Adipocyte (in vitro differentiated cells): ENCODE measurements around the gene CELF1.
"Not testable (repeated sequence)": the region's sequence is repeated elsewhere in the genome, so short reads cannot be mapped to it uniquely, and the experiment has no call there.

Experiments
- DNase-seq: peaks from one replicate; pipeline ENCODE4 v3.0.0-alpha.2; 2015; ENCODE audit warnings: low read depth
- H3K27me3 ChIP-seq: replicated peaks from 2 replicates; pipeline ENCODE4 v1.7.0; 2013; ENCODE audit warnings: mild to moderate bottlenecking, low read length, moderate library complexity; ENCODE audit not compliant: control insufficient read depth, insufficient read depth
- H3K36me3 ChIP-seq: 2 replicates; pipeline ENCODE4 v1.7.0; 2013; ENCODE audit warnings: low read length, mild to moderate bottlenecking, moderate library complexity; ENCODE audit not compliant: control insufficient read depth, insufficient read depth, severe bottlenecking
- H3K4me1 ChIP-seq: 2 replicates; pipeline ENCODE4 v1.7.0; 2013; ENCODE audit warnings: mild to moderate bottlenecking, low read length, moderate library complexity; ENCODE audit not compliant: control insufficient read depth, insufficient read depth
- H3K4me3 ChIP-seq: 2 replicates; pipeline ENCODE4 v1.7.0; 2013; ENCODE audit warnings: mild to moderate bottlenecking, low read length, moderate library complexity
- H3K9ac ChIP-seq: 2 replicates; pipeline ENCODE4 v1.7.0; 2013; ENCODE audit warnings: mild to moderate bottlenecking, low read length, moderate library complexity
- H3K9me3 ChIP-seq: 2 replicates; pipeline ENCODE4 v1.7.0; 2013; ENCODE audit warnings: mild to moderate bottlenecking, low read length, moderate library complexity; ENCODE audit not compliant: control insufficient read depth

CELF1 gene

DNA sequence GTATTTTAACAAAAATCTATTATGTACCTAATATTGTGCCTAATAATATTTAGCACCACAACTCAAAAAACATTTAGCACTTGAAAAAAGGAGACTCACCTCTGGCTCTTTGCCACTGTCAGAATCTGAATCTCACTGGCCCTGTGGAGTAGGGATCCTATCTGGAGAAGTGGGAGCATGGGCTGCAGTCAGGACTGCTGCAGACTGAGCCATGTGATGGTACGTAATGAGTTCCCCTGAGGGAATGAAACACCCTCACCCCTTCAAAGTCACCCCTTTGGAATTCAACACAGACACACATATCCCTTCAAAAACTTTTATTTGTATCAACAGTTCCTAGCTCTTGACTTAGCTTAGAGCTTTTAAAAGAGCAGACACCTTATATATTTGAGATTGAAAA, 19.0 kb upstream of the CELF1 start:
- Histone ChIP-seq H3K4me3 (no peak overlapping the region), H3K9me3 (no peaks in the 10 kb centered on the region), H3K9ac (peak overlapping the region; percentile 52), H3K27me3 (no peaks in the 10 kb centered on the region), H3K36me3 (peaks cover 44% of the 10 kb centered on the region), H3K4me1 (peaks cover 32% of the 10 kb centered on the region)
- peak; percentile 53 for DNase-seq

GRCh38 chr11:47571357-47571729, 18.4 kb upstream of the CELF1 start:
- H3K36me3 ChIP-seq: peaks cover 42% of the 10 kb centered on the region

DNA sequence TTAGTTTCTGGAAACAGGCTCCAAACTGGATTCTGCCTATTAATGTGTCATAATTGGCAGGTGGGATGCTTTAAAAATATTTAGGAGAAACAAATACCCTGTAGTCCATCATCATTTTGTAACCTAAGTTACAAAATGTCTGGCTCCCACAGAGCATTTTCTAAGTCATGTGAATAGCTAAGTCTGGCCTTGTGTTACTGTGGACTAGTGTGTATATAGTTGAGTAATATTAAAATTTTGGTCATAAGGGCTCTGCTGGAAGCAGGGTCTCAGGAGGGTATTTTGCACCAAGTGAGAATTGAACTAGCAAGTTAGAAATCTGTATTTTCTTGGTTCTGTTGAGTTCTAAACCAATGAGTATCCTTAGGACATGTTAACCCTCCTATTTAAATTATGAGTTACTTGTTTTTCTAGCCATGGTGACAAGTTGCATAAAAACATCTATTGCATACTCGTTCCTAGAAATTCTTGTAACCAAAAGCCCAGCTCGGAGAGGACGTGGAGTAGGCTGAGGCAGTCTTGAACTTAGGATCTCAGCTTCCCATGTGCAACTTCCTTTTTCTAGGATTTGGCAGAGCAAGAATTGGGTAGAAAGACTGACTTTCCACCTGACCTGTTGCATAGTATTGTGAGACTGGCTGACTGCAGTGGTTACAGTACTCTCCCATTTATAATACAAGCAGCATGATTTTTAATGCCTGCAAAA, 17.9 kb upstream of the CELF1 start:
- H3K27me3 ChIP-seq: no peaks in the 10 kb centered on the region
- DNase-seq: no peak
- H3K4me3 ChIP-seq: no peak overlapping the region
- peak overlapping the region; percentile 9 for H3K9ac ChIP-seq
- peaks cover 38% of the 10 kb centered on the region for H3K4me1 ChIP-seq
- no peaks in the 10 kb centered on the region for H3K9me3 ChIP-seq
- peaks cover 42% of the 10 kb centered on the region for H3K36me3 ChIP-seq

More at GRCh38 chr11:47571357-47571729, 18.4 kb upstream of the CELF1 start:
- no peaks in the 10 kb centered on the region for H3K9me3 ChIP-seq
- H3K4me1 ChIP-seq: peaks cover 37% of the 10 kb centered on the region
- H3K4me3 ChIP-seq: no peak overlapping the region
- H3K9ac ChIP-seq: peak overlapping the region; percentile 26
- no peak for DNase-seq
- no peaks in the 10 kb centered on the region for H3K27me3 ChIP-seq

GRCh38 chr11:47569646-47570045, 16.7 kb upstream of the CELF1 start:
- Histone ChIP-seq H3K9me3 (no peaks in the 10 kb centered on the region), H3K36me3 (peaks cover 39% of the 10 kb centered on the region)

GRCh38 chr11:47566149-47566698, 13.3 kb upstream of the CELF1 start:
- Histone ChIP-seq H3K27me3 (no peaks in the 10 kb centered on the region), H3K9me3 (no peaks in the 10 kb centered on the region), H3K9ac (peak overlapping the region; percentile 98), H3K4me3 (peak overlapping the region; percentile 97), H3K36me3 (peaks cover 8% of the 10 kb centered on the region), H3K4me1 (peaks cover 26% of the 10 kb centered on the region)
- no peak for DNase-seq

More at GRCh38 chr11:47569646-47570045, 16.7 kb upstream of the CELF1 start:
- no peaks in the 10 kb centered on the region for H3K27me3 ChIP-seq
- H3K4me1 ChIP-seq: peaks cover 42% of the 10 kb centered on the region
- H3K9ac ChIP-seq: no peak overlapping the region
- no peak overlapping the region for H3K4me3 ChIP-seq
- no peak for DNase-seq

GRCh38 chr11:47565340-47566148, 12.6 kb upstream of the CELF1 start, which contains the start of gene PTPMT1:
PTPMT1 (plus strand) TSS chr11:47565599; CDS start chr11:47565623, 24 bp downstream.
- H3K4me1 ChIP-seq: peaks cover 21% of the 10 kb centered on the region
- no peaks in the 10 kb centered on the region for H3K27me3 ChIP-seq
- peak within 1 kb of the TSS; percentile 98 for H3K9ac ChIP-seq
- no peaks in the 10 kb centered on the region for H3K9me3 ChIP-seq
- H3K36me3 ChIP-seq: peaks cover 8% of the 10 kb centered on the region
- peak within 1 kb of the TSS; percentile 97 for H3K4me3 ChIP-seq
- peak; percentile 90 for DNase-seq

- Histone ChIP-seq H3K9ac (peak overlapping the region; percentile 98), H3K36me3 (peaks cover 6% of the 10 kb centered on the region), H3K9me3 (no peaks in the 10 kb centered on the region), H3K27me3 (no peaks in the 10 kb centered on the region), H3K4me1 (peaks cover 21% of the 10 kb centered on the region), H3K4me3 (peak overlapping the region; percentile 97)
- no peak for DNase-seq
Observed at GRCh38 chr11:47564933-47565339, 12.0 kb upstream of the CELF1 start.

- H3K36me3 ChIP-seq, DNase-seq: not testable (repeated sequence)
Observed at GRCh38 chr11:47564366-47564765, 11.4 kb upstream of the CELF1 start.

DNA sequence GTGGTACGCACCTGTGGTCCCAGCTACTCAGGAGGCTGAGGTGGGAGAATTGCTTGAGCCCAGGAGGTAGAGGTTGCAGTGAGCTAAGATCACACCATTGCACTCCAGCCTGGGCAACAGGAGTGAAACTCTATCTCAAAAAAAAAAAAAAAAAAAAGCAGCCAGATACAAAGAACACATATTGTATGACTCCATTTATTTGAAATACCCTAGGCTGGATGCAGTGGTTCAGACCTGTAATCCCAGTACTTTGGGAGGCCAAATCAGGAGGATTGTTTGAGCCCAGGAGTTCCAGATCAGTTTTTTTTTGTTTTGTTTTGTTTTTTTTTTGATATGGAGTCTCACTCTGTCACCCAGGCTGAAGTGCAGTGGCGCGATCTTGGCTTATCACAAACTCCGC, 9.5 kb upstream of the CELF1 start:
- H3K36me3 ChIP-seq, H3K27me3 ChIP-seq, H3K9me3 ChIP-seq, DNase-seq, H3K4me3 ChIP-seq, H3K9ac ChIP-seq: not testable (repeated sequence)
- peaks cover 21% of the 10 kb centered on the region for H3K4me1 ChIP-seq

More at GRCh38 chr11:47564366-47564765, 11.4 kb upstream of the CELF1 start:
- not testable (repeated sequence) for H3K9me3 ChIP-seq, H3K27me3 ChIP-seq
- H3K9ac ChIP-seq: peak overlapping the region; percentile 98
- H3K4me1 ChIP-seq: peaks cover 21% of the 10 kb centered on the region
- H3K4me3 ChIP-seq: peak overlapping the region; percentile 97

GRCh38 chr11:47560426-47560825, 7.5 kb upstream of the CELF1 start:
- no peak overlapping the region for H3K9ac ChIP-seq
- no peak overlapping the region for H3K4me3 ChIP-seq
- no peaks in the 10 kb centered on the region for H3K27me3 ChIP-seq
- H3K4me1 ChIP-seq: peaks cover 14% of the 10 kb centered on the region
- peak; percentile 80 for DNase-seq
- H3K9me3 ChIP-seq: no peaks in the 10 kb centered on the region
- H3K36me3 ChIP-seq: no peaks in the 10 kb centered on the region

GRCh38 chr11:47558695-47559094, 5.8 kb upstream of the CELF1 start:
- Histone ChIP-seq H3K27me3 (no peaks in the 10 kb centered on the region), H3K36me3 (no peaks in the 10 kb centered on the region), H3K9me3 (no peaks in the 10 kb centered on the region), H3K4me3 (no peak overlapping the region), H3K9ac (no peak overlapping the region), H3K4me1 (peaks cover 9% of the 10 kb centered on the region)
- DNase-seq: no peak
